ENCODE results near the gene PLAU.

The PLAU gene

GRCh38 chr10:73910764-73911552 lies at the start of gene PLAU:
Gene PLAU (plus strand): TSS chr10:73911132. CDS start chr10:73911556, 424 bp downstream.
- in situ Hi-C loops (cut with HindIII; ENCODE audit: low pct_ligation_motif_present, low pct_unique_long_range_greater_than_20kb, low sequenced_read_pairs) = no loop called here
- DNase-seq = peak; percentile 54

DNA sequence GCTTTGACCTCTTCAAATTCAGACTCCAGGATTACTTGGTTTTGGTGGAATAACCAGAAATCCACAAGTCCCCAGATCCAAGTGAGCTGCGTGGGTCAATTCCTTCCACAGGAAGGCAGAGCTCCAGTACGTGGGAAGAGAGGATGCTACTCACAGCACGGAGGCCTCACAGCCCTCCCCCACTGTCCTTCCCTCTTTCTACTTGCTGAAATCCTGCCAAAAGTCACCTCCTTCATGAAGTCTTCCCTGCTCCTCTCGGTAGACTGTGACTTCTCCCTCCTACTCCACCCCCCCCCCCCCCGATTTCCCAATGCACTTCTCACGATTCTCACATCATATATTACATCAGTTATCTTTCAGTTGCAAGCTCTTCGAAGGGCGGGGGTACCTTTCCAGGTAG lies 48.9 kb upstream of the PLAU start:
- in situ Hi-C loops (cut with HindIII; ENCODE audit: low pct_ligation_motif_present, low pct_unique_long_range_greater_than_20kb, low sequenced_read_pairs) = no loop called here
- no peak for DNase-seq

DNA sequence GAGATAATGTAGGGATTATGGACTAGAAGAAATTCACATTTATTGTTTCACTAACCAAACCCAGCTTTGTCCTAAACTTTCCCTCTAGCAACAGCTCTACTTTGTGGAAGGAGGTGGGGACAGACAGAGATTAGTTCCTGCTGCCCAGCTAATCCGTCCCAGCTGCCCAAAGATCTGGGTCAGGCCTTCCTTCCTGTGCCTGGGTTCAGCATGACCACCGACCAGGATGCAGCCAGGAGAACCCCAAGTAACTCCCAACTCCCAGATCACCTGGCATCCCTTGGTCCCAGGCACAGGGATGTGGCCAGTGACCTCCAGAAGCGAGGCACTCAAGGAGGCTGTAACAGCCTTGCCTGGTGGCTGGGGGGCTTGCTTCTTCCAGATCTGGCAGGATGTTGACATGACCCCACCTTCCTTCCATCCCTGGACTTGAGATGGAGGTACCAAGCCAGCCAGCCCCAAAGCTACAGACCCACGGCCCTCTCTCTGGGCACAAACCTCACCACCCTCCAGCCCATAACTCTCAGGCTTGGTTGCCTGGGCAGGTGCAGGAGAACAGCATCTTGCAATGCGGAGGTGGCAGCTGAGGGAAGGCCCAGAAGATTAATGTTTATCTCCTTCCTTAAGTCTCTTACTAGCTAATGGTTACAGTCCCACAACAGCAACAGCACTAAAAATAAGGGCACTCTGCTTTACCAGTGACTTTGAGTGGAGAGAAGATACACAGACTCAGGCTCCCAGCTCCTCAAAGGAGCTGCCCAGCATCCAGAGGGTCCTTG lies 47.7 kb upstream of the PLAU start:
- in situ Hi-C loops (cut with HindIII; ENCODE audit: low pct_ligation_motif_present, low pct_unique_long_range_greater_than_20kb, low sequenced_read_pairs) = no loop called here

GRCh38 chr10:73864229-73864628 lies 46.7 kb upstream of the PLAU start:
- in situ Hi-C loops (cut with HindIII; ENCODE audit: low pct_ligation_motif_present, low pct_unique_long_range_greater_than_20kb, low sequenced_read_pairs) = no loop called here
- DNase-seq = no peak

More for the DNA sequence above, 47.7 kb upstream of the PLAU start:
- DNase-seq = no peak

GRCh38 chr10:73865107-73865458 lies 45.8 kb upstream of the PLAU start:
- DNase-seq = no peak
- in situ Hi-C loops (cut with HindIII; ENCODE audit: low pct_ligation_motif_present, low pct_unique_long_range_greater_than_20kb, low sequenced_read_pairs) = no loop called here

DNA sequence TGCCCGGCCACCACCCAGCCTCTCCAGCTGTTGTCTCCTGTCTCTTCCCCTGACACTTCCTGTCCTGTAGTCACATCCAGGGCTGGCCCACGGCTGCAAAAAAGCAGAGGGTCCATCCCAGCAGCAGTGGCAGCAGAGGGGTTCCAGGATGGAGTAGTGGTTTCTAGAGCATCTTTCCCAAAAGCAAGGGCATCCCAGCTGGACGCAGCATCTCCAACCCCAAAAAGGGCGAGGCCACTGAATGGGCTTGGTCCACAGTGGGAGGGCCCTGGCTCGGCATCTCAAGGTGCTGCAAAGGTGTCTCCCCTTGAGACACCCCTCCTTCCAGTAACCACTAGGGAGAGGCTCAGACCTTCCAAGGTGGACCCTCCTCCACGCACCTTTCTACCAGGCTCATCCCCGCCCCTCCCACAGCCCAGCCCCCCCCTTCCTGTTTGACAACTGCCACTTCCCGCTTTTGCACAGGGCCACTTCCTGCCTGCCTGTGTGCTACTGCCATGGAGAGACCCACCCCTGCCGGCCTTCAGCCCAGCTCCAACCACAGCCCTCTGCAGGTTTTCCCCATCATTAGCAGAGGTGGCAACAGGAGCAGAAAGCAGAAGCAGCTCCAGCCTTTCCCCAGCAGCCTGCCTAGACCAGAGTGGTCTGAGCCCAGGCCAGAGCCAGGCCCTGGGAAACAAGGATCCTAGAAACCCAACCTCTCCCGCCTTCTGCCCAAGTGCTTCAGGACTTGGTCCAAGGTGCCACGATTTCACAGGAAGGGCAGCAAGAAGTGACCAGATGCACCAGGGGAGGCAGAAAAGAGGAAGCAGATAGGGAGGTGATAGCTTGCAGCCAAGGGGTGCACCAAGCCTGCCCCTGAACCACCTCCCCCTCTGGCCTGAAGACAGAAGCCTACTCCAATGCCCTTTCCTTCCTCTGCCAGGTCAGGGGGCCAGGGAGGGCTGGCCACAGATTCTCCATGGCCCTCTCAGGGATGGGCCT lies 45.2 kb upstream of the PLAU start:
- DNase-seq = no peak
- in situ Hi-C loops (cut with HindIII; ENCODE audit: low pct_ligation_motif_present, low pct_unique_long_range_greater_than_20kb, low sequenced_read_pairs) = no loop called here

DNA sequence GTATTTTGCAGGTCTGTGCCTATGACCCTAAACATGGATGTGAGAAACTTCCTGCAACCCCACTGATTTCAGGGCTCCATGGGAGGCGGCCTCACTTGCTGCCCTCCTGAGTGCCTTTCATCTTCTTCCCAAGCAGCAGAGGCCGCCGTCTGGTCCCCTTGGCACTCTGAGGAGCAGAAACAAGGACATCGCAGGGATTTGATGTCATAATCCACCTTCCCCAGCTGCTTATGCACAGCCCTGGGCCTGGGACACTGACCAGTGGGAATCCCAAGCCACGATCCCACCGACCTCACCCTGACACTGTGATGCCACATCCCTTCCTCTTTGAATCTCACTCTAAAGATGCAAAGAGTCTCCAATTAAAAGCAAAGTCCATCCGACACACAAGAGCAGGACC lies 44.3 kb upstream of the PLAU start:
- in situ Hi-C loops (cut with HindIII; ENCODE audit: low pct_ligation_motif_present, low pct_unique_long_range_greater_than_20kb, low sequenced_read_pairs) = no loop called here
- no peak for DNase-seq

GRCh38 chr10:73867126-73867807 lies 43.7 kb upstream of the PLAU start:
- in situ Hi-C loops (cut with HindIII; ENCODE audit: low pct_ligation_motif_present, low pct_unique_long_range_greater_than_20kb, low sequenced_read_pairs) = no loop called here
- no peak for DNase-seq

DNA sequence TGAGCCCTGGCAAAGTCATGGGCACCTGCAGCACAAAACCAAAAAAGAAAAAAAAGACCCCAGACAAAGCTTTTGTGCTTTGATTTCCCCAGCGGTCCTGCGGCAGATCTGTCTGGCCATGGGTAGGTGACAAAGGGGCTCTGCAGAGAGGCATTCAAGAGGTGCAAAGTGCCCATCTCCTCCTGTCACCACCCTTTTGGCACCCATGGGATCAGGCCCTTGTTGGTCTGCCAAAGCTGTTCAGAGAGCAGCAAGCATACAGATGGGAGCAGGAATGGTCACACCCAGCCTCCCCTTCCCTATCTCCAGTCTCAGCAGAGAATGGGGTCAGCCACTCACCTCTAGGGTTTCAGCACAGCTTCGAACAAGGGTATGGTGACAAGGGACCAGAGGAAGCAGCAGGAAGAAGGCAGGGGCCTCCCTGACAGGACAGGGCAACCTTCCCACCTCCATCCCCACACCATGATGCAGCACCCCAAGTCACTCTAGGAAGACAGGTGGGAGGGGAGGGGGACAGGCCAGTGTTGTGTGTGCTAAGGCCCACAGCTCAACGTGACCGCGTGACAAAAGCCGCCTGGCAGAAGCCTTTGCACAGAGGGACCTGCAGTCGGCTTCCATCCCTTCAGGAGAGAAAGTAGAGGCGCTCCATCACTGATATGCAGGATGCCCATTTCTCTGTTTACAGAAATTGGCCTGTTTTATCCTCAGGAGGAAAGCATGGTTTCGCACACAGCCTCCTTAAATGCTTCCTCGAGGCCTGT lies 42.9 kb upstream of the PLAU start:
- no peak for DNase-seq
- in situ Hi-C loops (cut with HindIII; ENCODE audit: low pct_ligation_motif_present, low pct_unique_long_range_greater_than_20kb, low sequenced_read_pairs) = no loop called here

DNA sequence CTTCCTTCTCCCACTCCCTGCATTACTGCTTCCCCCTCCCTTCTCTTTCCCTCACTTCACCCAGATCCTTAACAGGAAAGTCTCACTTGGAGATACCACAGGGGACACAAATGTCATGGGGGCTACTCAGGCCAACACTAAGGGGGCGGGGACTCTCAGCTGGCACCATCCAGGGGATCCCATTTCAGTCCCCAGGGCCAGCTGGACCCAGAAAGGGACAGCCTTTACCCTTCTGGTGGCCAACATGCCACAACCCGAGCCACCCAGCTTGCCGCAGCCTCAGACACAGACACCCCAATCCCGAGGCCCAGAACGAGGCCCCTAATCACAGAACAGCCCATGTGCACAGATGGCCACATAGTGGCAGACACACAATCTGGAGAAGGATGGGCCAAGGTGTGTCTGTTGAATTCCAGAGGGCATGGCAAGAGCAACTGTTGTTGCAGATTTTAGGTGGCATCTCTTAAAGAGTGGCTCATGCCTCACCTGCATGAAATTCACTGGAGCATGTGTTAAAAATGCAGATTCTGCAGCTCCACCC lies 42.2 kb upstream of the PLAU start:
- DNase-seq = no peak
- in situ Hi-C loops (cut with HindIII; ENCODE audit: low pct_ligation_motif_present, low pct_unique_long_range_greater_than_20kb, low sequenced_read_pairs) = no loop called here

DNA sequence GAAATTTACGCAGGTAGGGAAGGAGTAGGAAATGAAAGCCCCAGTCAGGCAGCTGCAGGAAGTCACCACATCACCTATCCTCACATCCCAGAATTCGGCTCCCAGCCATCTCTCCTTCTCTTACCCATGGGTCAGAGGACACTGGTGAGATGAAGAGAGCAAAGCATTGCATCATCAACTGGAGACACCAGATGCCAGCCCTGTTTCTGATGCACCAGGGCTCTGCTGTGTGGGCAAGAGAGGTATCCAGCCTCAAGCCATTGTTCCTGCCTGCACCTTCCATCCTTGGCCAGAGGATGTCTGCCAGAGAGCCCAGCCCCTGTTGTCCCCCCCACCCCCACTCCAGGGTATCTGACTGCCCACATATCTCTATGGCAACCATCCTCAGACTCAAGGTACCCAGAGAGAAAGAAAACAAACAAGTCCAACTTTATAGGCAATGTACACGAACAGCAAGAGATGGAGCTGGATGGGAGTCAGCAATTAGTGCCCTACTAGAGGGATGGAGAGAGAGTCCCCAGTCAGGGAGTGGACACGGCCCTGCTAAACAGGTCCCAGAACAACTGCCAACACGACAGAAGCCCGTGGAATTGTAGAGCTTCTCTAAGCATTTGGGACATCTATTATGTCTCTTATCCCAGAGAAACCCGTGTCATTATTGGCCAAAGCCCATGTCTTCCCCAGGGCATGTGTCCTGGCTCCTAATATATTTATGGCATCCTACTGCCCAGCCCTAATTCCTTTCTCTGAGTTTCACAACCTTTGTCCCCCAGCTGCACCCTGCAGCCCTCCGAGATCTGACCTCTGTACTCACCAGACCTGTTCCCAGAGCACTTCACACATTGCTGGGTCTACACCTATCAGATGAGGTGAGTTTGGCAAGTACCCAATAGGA lies 39.4 kb upstream of the PLAU start:
- no peak for DNase-seq
- in situ Hi-C loops (cut with HindIII; ENCODE audit: low pct_ligation_motif_present, low pct_unique_long_range_greater_than_20kb, low sequenced_read_pairs) = no loop called here

DNA sequence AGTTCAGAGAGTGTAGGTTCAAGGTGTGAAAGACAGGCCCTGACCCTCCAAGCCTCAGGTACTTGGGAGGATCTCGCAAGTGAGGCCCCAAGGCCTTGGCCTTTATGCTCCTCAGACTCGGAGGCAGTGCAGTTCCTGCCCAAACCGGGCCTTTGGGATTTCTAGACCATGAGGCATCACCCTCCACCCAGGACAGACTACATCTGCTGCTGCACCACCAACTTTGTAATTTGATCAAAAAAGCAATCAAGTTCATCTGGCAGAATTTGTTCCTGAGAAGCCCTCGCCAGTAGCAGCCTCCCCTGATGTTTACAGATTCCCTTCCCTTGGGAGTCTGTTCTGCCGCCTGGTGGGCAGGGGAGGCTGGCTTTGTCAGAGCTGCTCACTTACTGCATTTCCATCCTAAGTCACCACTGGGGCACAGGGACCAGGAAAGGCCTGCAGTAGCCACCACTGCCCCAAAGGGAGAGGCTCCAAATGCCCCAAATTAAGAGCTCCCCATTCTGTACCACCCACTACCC lies 38.7 kb upstream of the PLAU start:
- in situ Hi-C loops (cut with HindIII; ENCODE audit: low pct_ligation_motif_present, low pct_unique_long_range_greater_than_20kb, low sequenced_read_pairs) = no loop called here
- no peak for DNase-seq

GRCh38 chr10:73873142-73873837 lies 37.6 kb upstream of the PLAU start:
- no peak for DNase-seq
- in situ Hi-C loops (cut with HindIII; ENCODE audit: low pct_ligation_motif_present, low pct_unique_long_range_greater_than_20kb, low sequenced_read_pairs) = no loop called here

DNA sequence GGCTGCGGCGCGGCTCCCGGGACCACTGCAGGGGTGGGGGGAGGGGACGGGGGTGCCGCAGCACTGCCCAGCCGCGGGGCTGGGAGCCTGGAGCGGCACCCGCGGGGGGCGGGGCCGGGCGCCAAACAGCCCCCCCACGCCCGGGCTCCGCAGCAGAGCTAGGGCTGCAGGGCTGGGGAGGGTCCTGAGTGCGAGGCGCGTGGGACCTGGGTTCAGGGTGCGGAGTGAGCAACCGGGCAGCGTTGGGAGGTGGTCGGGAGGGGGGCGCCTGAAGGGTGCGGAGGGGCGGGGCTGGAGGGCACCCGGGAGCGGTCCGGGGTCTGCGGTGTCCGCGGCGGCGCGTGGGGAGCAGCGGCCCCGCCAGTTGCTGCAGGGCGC lies 37.1 kb upstream of the PLAU start:
- in situ Hi-C loops (cut with HindIII; ENCODE audit: low pct_ligation_motif_present, low pct_unique_long_range_greater_than_20kb, low sequenced_read_pairs) = no loop called here
- DNase-seq = no peak

- peak; percentile 91 for DNase-seq
- in situ Hi-C loops (cut with HindIII; ENCODE audit: low pct_ligation_motif_present, low pct_unique_long_range_greater_than_20kb, low sequenced_read_pairs) = loop anchor here (25.0 kb wide), 1 partner anchor 213 kb away; no protein-coding TSS in a partner anchor
These were observed 36.4 kb upstream of the PLAU start, which contains the start of gene CAMK2G for GRCh38 chr10:73874267-73875138. Gene CAMK2G (minus strand): TSS chr10:73874555. CDS start chr10:73874461, 94 bp downstream.

Measured in ACHN (cell line).